Measurements from ENCODE around the gene RFX3.

Gene RFX3

DNA sequence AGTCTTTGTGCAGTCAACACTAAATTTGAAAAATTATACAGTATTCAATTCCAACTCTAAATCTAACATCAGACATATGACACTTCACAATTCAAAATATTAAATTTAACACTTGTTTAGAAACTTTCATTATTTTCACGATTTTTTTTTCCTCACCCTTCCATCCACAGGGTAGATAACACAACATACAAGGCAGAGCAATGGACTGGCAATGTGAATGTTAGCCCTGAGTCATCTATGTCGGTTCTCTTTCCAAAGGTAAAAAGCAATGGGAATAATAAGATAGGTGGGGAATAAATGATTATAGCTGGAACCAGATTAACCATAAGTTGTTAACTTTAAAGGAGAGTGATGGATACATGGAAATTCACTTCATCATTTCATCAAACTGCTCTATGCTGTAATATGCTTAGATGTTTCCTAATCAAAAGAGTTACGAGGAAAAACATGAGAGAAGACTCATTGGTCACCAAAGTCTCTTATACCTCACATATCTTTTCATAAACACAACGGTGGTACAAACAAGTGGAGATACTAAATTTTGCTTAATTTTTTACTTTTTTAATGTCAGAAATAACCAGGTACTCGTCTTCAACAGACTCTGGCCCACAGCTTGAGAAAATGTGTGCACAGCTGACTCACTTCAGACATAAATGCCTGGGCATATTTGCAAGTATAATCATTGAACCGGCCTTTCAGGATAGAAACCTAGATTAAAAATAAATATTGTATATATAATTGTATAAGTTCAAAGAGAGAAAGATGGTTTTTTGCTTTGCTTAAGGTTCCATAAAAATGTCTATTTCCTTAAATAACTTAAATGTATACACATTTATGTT lies 23.0 kb downstream of the RFX3 start:
- TF ChIP-seq, protein P1, sequence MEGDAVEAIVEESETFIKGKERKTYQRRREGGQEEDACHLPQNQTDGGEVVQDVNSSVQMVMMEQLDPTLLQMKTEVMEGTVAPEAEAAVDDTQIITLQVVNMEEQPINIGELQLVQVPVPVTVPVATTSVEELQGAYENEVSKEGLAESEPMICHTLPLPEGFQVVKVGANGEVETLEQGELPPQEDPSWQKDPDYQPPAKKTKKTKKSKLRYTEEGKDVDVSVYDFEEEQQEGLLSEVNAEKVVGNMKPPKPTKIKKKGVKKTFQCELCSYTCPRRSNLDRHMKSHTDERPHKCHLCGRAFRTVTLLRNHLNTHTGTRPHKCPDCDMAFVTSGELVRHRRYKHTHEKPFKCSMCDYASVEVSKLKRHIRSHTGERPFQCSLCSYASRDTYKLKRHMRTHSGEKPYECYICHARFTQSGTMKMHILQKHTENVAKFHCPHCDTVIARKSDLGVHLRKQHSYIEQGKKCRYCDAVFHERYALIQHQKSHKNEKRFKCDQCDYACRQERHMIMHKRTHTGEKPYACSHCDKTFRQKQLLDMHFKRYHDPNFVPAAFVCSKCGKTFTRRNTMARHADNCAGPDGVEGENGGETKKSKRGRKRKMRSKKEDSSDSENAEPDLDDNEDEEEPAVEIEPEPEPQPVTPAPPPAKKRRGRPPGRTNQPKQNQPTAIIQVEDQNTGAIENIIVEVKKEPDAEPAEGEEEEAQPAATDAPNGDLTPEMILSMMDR (IDR thresholded peaks at IDR 0.05; ENCODE audit: insufficient read depth, low read length, missing control alignments) = no peak
- DNase-seq (ENCODE audit: low read depth, low spot score) = no peak
- POLR2A ChIA-PET = interaction anchor here (0.6 kb wide), 1 partner anchor 684 kb away, joined by 3 read pairs; no protein-coding TSS in a partner anchor
- CTCF ChIA-PET = interaction anchor here (0.6 kb wide), 1 partner anchor 228 kb away, joined by 4 read pairs; no protein-coding TSS in a partner anchor
- no peak overlapping the region for H3K4me3 ChIP-seq (ENCODE audit: low read depth, low read length)

DNA sequence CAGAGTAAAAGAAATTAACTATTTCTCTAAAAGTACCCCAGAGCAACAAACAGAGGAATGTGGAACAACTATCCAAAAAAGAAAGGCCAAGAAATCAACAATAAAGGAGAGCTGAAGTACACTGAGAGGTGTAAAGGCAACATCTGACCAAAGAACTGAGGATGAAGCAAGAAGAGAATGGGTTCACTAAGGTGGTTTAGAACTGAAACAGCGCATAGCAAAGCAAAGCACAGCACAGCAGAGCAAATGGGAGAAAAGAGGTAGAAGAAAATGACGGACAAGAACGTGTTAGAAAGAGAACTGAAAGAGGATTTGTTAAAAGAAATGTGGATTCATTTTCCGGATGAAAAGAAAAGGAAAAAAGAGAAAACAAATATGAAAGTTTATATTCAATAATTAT lies 25.8 kb downstream of the RFX3 start:
- POLR2A ChIA-PET = no interaction called here
- TF ChIP-seq, protein P1 (IDR thresholded peaks at IDR 0.05; ENCODE audit: insufficient read depth, low read length, missing control alignments) = no peak
- no peak overlapping the region for H3K4me3 ChIP-seq (ENCODE audit: low read depth, low read length)
- CTCF ChIA-PET = no interaction called here
- DNase-seq (ENCODE audit: low read depth, low spot score) = no peak

DNA sequence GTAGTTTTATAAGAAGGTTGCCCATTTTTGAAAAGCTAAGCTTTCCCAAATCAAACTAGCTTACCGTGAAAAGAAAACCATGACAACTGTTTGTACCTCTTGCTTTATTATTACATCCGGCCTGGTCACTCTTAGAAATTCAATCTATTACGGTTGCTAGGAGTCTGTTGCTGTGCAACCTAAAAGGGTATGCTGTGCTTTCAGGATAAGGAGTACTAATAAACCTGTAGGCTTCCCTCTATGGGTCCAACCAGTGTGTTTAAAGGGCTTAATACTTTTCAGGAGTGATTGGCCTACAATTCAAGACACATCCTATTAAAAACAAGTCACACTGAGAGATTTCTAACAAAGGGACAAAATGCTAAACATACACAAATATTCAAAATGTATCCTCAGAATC lies 27.1 kb downstream of the RFX3 start:
- no peak overlapping the region for H3K4me3 ChIP-seq (ENCODE audit: low read depth, low read length)
- ChIA-PET POLR2A (no interaction called here), CTCF (no interaction called here)
- no peak for DNase-seq (ENCODE audit: low read depth, low spot score)
- TF ChIP-seq, protein P1 (IDR thresholded peaks at IDR 0.05; ENCODE audit: insufficient read depth, low read length, missing control alignments) = no peak

DNA sequence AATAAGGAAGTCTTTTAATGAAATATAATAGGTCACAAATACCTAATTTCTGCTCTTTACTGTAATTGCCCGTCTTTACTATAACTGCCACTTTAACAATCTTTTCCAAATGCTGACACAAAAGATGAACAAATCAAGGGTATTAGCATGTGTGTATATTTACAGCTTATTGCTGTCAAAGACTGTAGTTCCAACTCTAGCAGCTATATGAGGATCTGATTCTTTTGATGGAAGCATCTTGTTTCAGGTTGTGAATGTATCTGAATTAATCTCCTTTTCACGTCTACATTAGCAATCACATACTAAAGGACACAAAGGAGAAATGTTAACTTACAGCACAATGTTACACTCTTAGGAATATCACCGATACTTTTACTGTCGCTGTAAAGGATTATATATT lies 27.9 kb downstream of the RFX3 start:
- DNase-seq (ENCODE audit: low read depth, low spot score) = no peak
- no peak overlapping the region for H3K4me3 ChIP-seq (ENCODE audit: low read depth, low read length)
- POLR2A ChIA-PET = no interaction called here
- CTCF ChIA-PET = interaction anchor here (2.7 to 3.2 kb wide), 2 partner anchors 10 to 30 kb away, joined by 8 to 12 read pairs; no protein-coding TSS in a partner anchor
- TF ChIP-seq, protein P1 (IDR thresholded peaks at IDR 0.05; ENCODE audit: insufficient read depth, low read length, missing control alignments) = no peak

DNA sequence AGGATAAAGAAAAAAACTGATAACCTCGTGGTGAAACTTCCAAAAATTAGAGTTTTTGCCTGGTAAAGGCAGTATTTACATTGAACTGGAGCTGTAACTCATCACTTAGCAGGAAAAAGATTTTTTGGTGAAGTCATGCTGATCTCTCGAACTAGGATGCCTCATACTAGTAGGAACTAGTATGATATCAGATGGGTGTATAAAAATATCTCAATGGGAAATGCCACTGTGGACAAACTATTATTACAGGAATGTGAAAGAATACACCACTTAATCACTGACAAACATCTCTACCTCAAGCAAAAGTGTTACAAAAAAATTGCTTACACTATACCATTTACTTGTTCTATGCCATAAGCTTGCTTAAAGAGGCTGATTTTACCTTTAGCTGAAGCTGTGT lies 28.4 kb downstream of the RFX3 start:
- POLR2A ChIA-PET = interaction anchor here (0.6 kb wide), 1 partner anchor 29 kb away, joined by 3 read pairs; no protein-coding TSS in a partner anchor
- peak; percentile 33 for DNase-seq (ENCODE audit: low read depth, low spot score)
- CTCF ChIA-PET = interaction anchor here (2.7 to 3.2 kb wide), 2 partner anchors 10 to 30 kb away, joined by 8 to 12 read pairs; no protein-coding TSS in a partner anchor

DNA sequence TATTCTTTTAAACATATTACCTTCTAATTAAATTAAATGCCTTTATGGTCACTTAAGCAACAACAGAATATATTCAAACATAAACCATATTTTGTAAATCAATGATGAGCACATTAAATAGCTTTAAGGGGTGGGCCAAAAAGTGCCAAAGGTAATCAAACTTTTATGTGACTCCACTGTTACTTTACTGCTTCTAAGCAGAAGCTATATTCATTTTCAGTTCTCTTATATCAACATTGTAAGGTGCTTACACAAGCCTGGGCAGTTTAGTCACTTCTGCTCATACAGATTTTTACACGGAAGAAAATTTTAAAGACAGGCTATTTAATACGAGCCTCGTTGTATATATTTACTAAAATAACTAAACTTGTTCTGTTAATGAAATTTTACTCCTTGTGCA lies 29.9 kb downstream of the RFX3 start:
- ChIA-PET CTCF (interaction anchor here (1.0 to 3.2 kb wide), 3 partner anchors 12 to 255 kb away, joined by 3 to 12 read pairs (median 8); no protein-coding TSS in a partner anchor), POLR2A (no interaction called here)
- TF ChIP-seq, protein P1 (IDR thresholded peaks at IDR 0.05; ENCODE audit: insufficient read depth, low read length, missing control alignments) = no peak
- DNase-seq (ENCODE audit: low read depth, low spot score) = no peak
- no peak overlapping the region for H3K4me3 ChIP-seq (ENCODE audit: low read depth, low read length)

More for the DNA sequence above, 28.4 kb downstream of the RFX3 start:
- H3K4me3 ChIP-seq (ENCODE audit: low read depth, low read length) = no peak overlapping the region
- TF ChIP-seq, protein P1 (IDR thresholded peaks at IDR 0.05; ENCODE audit: insufficient read depth, low read length, missing control alignments) = no peak
